Measurements from ENCODE around the gene TMEM132D. TPM values are rescaled to one million over a fixed set of nuclear protein-coding genes. Genes with fewer than 3 reads are reported as not detected.

Gene TMEM132D
- total and polyA plus RNA-seq, 2 experiments from 2014 or later: not detected

DNA sequence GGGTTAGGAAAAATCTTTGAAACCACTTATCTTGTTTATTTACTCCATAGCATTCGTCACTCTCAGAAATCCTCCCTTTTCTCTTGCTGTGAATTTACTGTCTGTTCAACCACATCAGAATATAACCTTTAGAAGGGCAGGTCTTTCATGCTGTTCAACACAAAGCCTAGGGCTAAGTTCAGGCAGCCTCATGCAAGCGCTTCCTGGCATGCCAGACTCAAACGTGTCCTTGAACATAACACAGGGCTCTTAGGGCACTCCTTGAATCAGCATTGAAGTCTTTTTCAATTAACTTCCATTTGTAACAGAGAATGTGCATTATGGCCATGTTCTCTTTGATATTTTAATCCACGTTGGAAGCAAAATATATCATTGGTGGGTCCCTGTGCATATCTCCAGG is 672.8 kb downstream of the TMEM132D start:
- no peak overlapping the region for H3K4me3 ChIP-seq
- no peaks in the 10 kb centered on the region for H3K79me2 ChIP-seq (ENCODE audit: insufficient read depth)
- 2 to 9% methylated on average over 4 of the region's 4 CpGs for WGBS, 2 experiments (ENCODE audit: low coverage in 1 of 2, low lambda C conversion rate in 2 of 2, missing lambda C conversion rate in 2 of 2)
- no peaks in the 10 kb centered on the region for H3K27me3 ChIP-seq (replicated peaks; ENCODE audit: insufficient read depth)
- no peaks in the 10 kb centered on the region for H4K20me1 ChIP-seq (ENCODE audit: insufficient read depth)
- in situ Hi-C loops (cut with MboI): no loop called here
- H3K9ac ChIP-seq: no peak overlapping the region
- no peaks in the 10 kb centered on the region for H3K9me2 ChIP-seq (ENCODE audit: insufficient read depth)
- no peaks in the 10 kb centered on the region for H3K36me3 ChIP-seq (ENCODE audit: low read depth)
- H2AFZ ChIP-seq: no peak overlapping the region
- no peaks in the 10 kb centered on the region for H3K4me1 ChIP-seq (ENCODE audit: insufficient read depth)
- H3K27ac ChIP-seq: no peak overlapping the region
- H3K4me2 ChIP-seq (ENCODE audit: unreplicated experiment): no peak overlapping the region
- no peak for TF ChIP-seq EZH2 (IDR thresholded peaks at IDR 0.05; ENCODE audit: insufficient read depth, poor library complexity, severe bottlenecking)
- no peak for TF ChIP-seq EZH2phosphoT487 (IDR thresholded peaks at IDR 0.05; ENCODE audit: insufficient read depth, low read depth)
- DNase-seq: no peak
- no peaks in the 10 kb centered on the region for H3F3A ChIP-seq (ENCODE audit: insufficient read depth)
- no peaks in the 10 kb centered on the region for H3K9me3 ChIP-seq (ENCODE audit: low read depth)

GRCh38 chr12:129226851-129227250 is 677.0 kb downstream of the TMEM132D start:
- H3K9ac ChIP-seq: no peak overlapping the region
- no peaks in the 10 kb centered on the region for H4K20me1 ChIP-seq (ENCODE audit: insufficient read depth)
- WGBS, 2 experiments (ENCODE audit: low coverage in 1 of 2, low lambda C conversion rate in 2 of 2, missing lambda C conversion rate in 2 of 2): 10 to 12% methylated on average over 6 of the region's 6 CpGs
- in situ Hi-C loops (cut with MboI): no loop called here
- H3K79me2 ChIP-seq (ENCODE audit: insufficient read depth): no peaks in the 10 kb centered on the region
- H3K9me3 ChIP-seq (ENCODE audit: low read depth): no peaks in the 10 kb centered on the region
- H3K27me3 ChIP-seq (replicated peaks; ENCODE audit: insufficient read depth): no peaks in the 10 kb centered on the region
- no peak overlapping the region for H3K4me2 ChIP-seq (ENCODE audit: unreplicated experiment)
- no peaks in the 10 kb centered on the region for H3F3A ChIP-seq (ENCODE audit: insufficient read depth)
- TF ChIP-seq EZH2phosphoT487 (IDR thresholded peaks at IDR 0.05; ENCODE audit: insufficient read depth, low read depth) (no peak), EZH2 (IDR thresholded peaks at IDR 0.05; ENCODE audit: insufficient read depth, poor library complexity, severe bottlenecking) (no peak)
- no peaks in the 10 kb centered on the region for H3K4me1 ChIP-seq (ENCODE audit: insufficient read depth)
- H3K9me2 ChIP-seq (ENCODE audit: insufficient read depth): no peaks in the 10 kb centered on the region
- DNase-seq: no peak
- no peak overlapping the region for H2AFZ ChIP-seq
- no peak overlapping the region for H3K27ac ChIP-seq
- H3K36me3 ChIP-seq (ENCODE audit: low read depth): no peaks in the 10 kb centered on the region
- H3K4me3 ChIP-seq: no peak overlapping the region

GRCh38 chr12:129226005-129226404 is 677.8 kb downstream of the TMEM132D start:
- H3K4me1 ChIP-seq (ENCODE audit: insufficient read depth): no peaks in the 10 kb centered on the region
- no peak overlapping the region for H3K4me2 ChIP-seq (ENCODE audit: unreplicated experiment)
- WGBS, 2 experiments (ENCODE audit: low coverage in 1 of 2, low lambda C conversion rate in 2 of 2, missing lambda C conversion rate in 2 of 2): 8 to 9% methylated on average over 7 of the region's 7 CpGs
- no peak overlapping the region for H3K27ac ChIP-seq
- no peak overlapping the region for H3K9ac ChIP-seq
- no peaks in the 10 kb centered on the region for H3K9me3 ChIP-seq (ENCODE audit: low read depth)
- H2AFZ ChIP-seq: no peak overlapping the region
- H3K27me3 ChIP-seq (replicated peaks; ENCODE audit: insufficient read depth): no peaks in the 10 kb centered on the region
- H3F3A ChIP-seq (ENCODE audit: insufficient read depth): no peaks in the 10 kb centered on the region
- H3K79me2 ChIP-seq (ENCODE audit: insufficient read depth): no peaks in the 10 kb centered on the region
- TF ChIP-seq EZH2phosphoT487 (IDR thresholded peaks at IDR 0.05; ENCODE audit: insufficient read depth, low read depth): no peak
- TF ChIP-seq EZH2 (IDR thresholded peaks at IDR 0.05; ENCODE audit: insufficient read depth, poor library complexity, severe bottlenecking): no peak
- in situ Hi-C loops (cut with MboI): no loop called here
- no peak for DNase-seq
- H3K4me3 ChIP-seq: no peak overlapping the region
- H3K36me3 ChIP-seq (ENCODE audit: low read depth): no peaks in the 10 kb centered on the region
- no peaks in the 10 kb centered on the region for H4K20me1 ChIP-seq (ENCODE audit: insufficient read depth)
- no peaks in the 10 kb centered on the region for H3K9me2 ChIP-seq (ENCODE audit: insufficient read depth)

DNA sequence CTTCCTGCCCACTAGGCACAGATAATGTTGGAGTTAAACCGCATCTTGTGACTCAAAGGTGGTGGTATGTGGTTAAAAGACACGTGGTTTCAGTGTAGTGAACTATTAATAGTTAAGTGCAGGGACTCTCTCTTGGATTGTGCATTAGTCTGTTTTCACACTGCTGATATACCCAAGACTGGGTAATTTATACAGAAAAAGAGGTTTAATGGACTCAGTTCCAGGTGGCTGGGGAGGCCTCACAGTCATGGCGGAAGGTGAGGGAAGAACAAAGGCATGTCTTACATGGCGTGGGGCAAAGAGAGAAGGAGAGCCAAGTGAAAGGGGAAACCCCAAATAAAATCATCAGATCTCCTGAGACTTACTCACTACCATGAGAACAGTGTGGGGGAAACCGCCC is 688.3 kb downstream of the TMEM132D start:
- Histone ChIP-seq H3K9ac (no peak overlapping the region), H3K4me3 (no peak overlapping the region), H3F3A (ENCODE audit: insufficient read depth) (no peaks in the 10 kb centered on the region), H3K4me2 (ENCODE audit: unreplicated experiment) (no peak overlapping the region), H3K4me1 (ENCODE audit: insufficient read depth) (no peaks in the 10 kb centered on the region), H3K79me2 (ENCODE audit: insufficient read depth) (no peaks in the 10 kb centered on the region), H2AFZ (no peak overlapping the region), H4K20me1 (ENCODE audit: insufficient read depth) (no peaks in the 10 kb centered on the region), H3K27ac (no peak overlapping the region), H3K36me3 (ENCODE audit: low read depth) (no peaks in the 10 kb centered on the region), H3K27me3 (replicated peaks; ENCODE audit: insufficient read depth) (no peaks in the 10 kb centered on the region), H3K9me3 (ENCODE audit: low read depth) (peaks cover 6% of the 10 kb centered on the region), H3K9me2 (ENCODE audit: insufficient read depth) (no peaks in the 10 kb centered on the region)
- in situ Hi-C loops (cut with MboI): no loop called here
- no peak for TF ChIP-seq EZH2 (IDR thresholded peaks at IDR 0.05; ENCODE audit: insufficient read depth, poor library complexity, severe bottlenecking)
- TF ChIP-seq EZH2phosphoT487 (IDR thresholded peaks at IDR 0.05; ENCODE audit: insufficient read depth, low read depth): no peak
- 45 to 50% methylated on average over 4 to 5 of the region's 5 CpGs for WGBS, 2 experiments (ENCODE audit: low coverage in 1 of 2, low lambda C conversion rate in 2 of 2, missing lambda C conversion rate in 2 of 2)
- no peak for DNase-seq

DNA sequence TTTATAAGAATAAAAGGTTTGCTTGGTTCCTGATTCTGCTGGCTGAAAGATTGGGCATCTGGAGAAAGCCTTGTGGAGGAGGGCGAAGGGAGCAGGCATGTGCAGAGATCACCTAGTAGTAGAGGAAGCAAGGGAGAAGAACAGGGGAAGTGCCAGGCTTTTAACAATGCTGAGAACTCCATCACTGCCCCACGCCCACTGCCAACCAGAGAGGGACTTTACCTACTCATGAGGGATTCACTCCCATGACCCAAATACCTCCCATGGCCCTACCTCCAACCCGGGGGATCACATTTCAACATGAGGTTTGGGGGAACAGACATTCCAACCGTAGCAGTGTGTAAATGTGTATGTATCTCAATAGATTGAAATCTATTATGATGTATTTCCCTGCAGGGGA is 690.3 kb downstream of the TMEM132D start:
- Histone ChIP-seq H2AFZ (no peak overlapping the region), H3K36me3 (ENCODE audit: low read depth) (no peaks in the 10 kb centered on the region), H3K4me1 (ENCODE audit: insufficient read depth) (no peaks in the 10 kb centered on the region), H3K9ac (no peak overlapping the region), H3K27ac (no peak overlapping the region), H3K4me3 (no peak overlapping the region), H4K20me1 (ENCODE audit: insufficient read depth) (no peaks in the 10 kb centered on the region), H3K9me2 (ENCODE audit: insufficient read depth) (no peaks in the 10 kb centered on the region), H3F3A (ENCODE audit: insufficient read depth) (no peaks in the 10 kb centered on the region), H3K4me2 (ENCODE audit: unreplicated experiment) (no peak overlapping the region), H3K79me2 (ENCODE audit: insufficient read depth) (no peaks in the 10 kb centered on the region), H3K27me3 (replicated peaks; ENCODE audit: insufficient read depth) (no peaks in the 10 kb centered on the region), H3K9me3 (ENCODE audit: low read depth) (peaks cover 6% of the 10 kb centered on the region)
- DNase-seq: no peak
- in situ Hi-C loops (cut with MboI): no loop called here
- WGBS, 2 experiments (ENCODE audit: low coverage in 1 of 2, low lambda C conversion rate in 2 of 2, missing lambda C conversion rate in 2 of 2): 6 to 10% methylated on average over 4 of the region's 4 CpGs
- TF ChIP-seq EZH2phosphoT487 (IDR thresholded peaks at IDR 0.05; ENCODE audit: insufficient read depth, low read depth) (no peak), EZH2 (IDR thresholded peaks at IDR 0.05; ENCODE audit: insufficient read depth, poor library complexity, severe bottlenecking) (no peak)

All from GM23248 (cell line).